HG03097 (cell line): ENCODE results near the gene ARHGEF10L.

ENCODE experiments used
- ATAC-seq: cut with Tn5 transposase; IDR thresholded peaks from one replicate; pipeline ENCODE4 v1.9.1; 2021; ENCODE audit not compliant: unreplicated experiment, low FRiP score

The ARHGEF10L gene

DNA sequence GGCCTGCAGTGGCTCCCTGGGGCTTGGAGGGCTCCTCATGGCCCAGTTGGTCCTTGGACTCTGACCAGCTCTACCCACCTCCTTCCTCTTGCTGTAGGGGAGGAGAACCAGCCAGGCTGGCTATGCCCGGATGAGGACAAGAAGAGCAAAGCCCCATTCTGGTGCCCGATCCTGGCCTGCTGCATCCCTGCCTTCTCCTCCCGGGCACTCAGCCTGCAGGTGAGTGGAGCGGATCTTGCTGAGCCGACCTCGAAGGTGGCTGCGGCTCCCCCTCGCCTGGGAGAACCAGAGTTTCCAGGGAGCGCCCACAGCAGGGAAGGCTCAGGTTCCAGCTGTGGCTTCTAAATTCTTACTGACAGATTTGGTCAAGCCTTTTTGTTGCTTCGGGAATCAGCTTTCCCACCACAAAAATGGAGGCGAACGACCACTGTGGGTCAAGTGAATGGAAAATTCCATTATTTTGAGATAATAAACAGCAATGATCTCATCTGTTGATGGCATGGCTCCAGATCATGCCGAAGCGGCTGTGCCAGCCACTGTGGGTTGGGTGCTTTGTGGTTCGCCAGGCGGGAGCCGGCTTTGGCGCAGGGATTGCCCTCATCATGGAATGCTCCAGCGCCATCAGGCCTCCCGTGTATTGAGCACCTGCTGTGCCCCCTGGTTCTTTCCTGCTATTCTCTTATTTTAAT lies 109.1 kb downstream of the ARHGEF10L start:
- ATAC-seq: no peak

DNA sequence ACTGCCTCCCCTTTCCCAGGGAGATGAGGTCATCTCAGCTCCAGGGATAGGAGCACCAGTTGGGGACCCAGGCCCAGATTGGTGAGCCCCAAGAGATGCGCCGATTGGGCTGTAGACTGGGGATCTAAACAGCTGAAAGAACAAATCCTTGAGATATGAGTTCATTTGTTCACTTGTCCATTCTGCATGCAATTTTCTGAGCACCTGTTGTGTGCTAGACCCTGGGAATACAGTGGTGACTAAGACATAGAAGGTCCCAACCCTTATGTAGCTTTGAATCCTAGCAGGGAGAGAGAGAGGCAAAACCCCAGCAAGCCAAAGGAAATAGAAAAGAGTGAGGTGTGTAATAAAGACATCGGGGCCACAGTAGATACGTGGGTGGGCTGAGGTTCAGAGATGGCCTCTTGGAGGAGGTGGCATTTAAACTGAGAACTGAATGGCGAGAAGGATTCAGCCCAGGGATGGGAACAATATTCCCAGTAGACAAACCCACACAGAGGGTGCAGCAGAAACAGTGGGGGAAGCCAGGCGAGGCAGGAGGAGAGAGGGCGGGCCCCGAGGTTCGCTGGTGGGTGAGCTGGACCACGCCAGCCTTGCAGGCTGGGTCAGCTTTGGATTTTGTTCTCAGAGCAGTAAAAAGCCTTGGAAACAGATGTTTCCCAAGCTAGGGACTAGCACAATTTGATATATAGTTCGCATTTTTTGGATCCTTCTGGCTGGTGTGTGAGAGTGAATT lies 110.0 kb downstream of the ARHGEF10L start:
- no peak for ATAC-seq

DNA sequence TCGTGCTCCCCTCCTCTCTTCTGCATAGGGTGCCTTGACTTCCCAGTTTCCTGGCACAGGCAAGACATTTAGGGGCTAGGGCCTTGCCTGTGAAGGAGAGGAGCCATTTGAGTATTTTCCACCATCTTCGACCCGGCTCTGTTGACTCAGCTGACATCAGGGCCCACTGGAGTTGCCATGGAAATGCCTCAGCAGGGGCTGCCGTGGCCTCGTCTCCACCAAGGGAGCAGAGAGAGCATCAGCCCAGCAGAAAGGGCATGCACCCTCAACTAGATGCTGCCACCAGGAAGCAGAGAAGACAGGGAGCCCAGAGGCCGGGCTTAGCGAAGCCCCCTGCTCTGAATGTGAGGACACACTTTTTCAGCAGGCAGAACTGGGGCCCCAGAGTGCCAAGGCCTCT lies 113.8 kb downstream of the ARHGEF10L start:
- ATAC-seq: no peak

DNA sequence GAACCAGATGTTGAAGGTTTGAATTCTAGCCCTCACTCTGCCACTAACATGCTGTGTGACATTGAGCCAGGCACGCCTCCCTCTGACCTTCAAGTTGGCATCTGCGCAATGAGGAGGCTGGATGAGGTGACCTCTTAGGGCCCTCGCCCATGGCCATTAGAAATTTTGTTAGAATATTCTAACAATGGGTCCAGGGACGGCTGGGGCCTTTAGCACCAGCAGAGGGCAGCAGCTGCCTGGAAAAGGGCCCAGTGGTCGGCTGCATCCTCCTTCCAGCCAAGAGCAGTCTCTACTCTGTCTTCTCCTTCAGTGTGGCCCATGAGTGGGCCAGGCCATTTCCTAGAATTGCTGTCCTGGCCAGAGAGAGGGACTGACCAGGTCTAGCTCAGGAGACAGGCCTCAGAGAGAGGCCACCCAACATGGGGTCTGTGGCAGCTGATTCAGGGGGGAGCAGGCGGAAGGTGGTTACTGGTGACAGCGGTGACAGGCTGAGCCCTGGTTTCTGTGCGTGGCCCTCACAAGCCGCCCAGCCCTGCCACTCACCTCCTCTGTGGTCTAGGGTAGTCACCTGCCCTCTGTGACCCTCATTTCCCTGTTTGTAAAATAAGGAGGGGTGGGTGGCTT lies 114.3 kb downstream of the ARHGEF10L start:
- ATAC-seq: no peak

DNA sequence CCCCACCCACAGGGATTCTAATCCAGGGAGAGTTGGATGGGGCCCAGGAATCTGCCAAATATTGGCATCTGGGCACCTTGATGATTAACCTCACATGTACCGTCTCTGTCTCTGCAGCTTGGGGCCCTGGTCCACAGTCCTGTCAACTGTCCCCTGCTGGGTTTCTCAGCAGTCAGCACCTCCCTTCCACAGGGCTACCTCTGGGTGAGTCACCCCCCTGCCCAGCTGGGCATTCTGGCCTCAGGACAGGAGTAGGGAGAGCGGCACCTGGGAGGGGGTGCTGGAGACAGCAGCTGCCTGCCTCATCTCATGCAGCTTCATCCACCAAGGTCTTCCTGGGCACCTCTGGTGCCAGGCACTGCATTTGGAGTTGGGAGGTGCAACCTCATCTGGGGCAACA lies 115.0 kb downstream of the ARHGEF10L start:
- no peak for ATAC-seq

DNA sequence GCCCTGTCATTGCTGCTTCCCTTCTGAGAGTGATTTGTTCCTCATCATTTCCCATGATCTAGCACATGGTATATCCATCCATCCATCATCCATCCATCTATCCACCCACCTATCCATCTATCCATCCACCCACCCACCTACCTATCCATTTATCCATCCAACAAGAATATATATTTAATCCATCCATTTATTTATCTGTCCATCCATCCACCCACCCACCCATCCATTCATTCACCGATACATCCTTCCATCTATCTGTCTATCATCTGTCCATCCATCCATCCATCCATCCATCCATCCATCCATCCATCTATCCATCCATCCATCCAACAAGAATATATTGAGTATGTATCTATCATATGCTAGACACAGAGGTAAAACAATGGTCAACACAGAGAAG lies 115.7 kb downstream of the ARHGEF10L start:
- no peak for ATAC-seq

DNA sequence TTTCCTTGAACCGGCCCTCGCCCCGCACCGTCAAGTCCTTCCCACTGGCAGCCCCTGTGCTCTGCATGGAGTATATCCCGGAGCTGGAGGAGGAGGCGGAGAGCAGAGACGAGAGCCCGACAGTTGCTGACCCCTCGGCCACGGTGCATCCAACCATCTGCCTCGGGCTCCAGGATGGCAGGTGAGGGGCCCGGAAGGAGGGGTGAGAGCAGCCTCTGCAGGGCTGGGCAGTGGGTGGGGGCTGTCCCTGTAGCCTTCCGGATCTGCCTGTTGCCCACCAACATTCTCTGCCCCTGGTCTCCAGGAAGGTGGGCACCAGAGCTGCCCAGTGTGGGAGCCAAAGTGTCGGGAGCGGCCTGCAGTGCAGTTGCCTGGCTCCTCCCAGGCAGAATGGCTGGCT lies 116.4 kb downstream of the ARHGEF10L start:
- no peak for ATAC-seq

DNA sequence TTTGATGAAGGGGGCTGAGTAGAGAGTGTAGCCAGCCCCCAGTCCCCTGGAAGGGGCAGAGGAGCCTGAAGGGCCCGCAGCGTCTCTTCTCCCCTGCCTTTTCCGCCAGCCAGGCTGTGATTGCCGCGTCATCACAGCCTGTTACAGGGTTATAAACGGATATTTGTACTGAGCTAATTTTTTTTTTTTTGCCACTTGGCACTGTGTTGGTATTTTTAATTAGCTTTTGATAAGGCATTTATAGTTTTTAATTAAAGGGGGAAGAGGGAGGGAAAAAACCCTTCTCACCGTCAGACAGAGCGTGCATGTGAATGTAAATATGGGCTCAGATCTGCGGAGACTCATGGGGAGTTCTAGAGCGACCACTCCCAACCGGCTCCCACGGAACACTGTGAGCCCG lies 117.9 kb downstream of the ARHGEF10L start:
- ATAC-seq: no peak

DNA sequence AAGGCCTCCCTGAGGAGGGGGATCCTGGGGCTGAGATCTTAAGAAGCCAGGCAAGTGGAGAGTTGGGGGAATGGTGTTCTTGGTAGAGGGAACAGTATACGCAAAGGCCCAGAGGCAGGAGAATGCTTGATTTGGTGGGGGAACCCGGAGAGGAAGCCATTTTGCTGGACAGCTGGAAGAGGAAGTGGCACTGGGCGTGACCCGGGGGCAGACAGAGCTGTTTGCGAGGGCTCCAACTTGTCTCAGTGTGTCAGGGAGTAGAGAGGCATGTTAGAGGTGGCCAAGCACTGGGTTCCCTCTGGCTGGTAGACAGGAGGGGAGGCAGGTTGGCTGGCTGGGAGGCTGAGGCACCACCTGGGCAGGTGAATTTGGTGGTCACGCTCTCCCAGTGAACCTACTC lies 119.3 kb downstream of the ARHGEF10L start:
- ATAC-seq: no peak

DNA sequence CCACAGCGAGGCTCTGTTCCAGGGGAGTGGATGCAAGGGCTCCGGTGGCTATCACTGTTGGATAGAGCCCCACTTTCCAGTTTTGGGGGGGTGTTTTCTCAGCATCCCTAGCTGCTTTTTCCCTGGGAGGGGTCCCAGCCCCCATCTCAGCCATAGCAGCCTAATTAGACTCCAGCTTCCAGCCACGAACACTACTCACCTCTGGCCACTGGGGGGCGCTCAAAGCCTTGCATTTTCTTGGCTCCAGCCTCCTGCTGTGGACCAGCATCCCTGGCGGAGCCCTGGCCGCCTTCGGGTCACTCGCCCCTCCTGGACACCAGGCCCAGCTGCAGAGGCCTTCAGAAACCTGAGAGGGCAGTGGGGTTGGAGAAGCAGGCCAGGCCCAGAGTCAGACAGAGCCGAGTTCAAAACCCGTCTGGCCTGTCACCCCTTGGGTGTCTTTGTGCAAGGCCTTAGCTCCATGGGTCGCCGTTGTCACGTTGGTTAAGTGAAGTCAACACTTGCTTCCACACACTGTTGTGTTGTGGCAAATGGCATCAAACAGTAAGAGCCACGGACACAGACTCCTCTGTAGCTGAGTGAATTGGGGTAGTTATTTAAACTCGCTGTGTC lies 122.2 kb downstream of the ARHGEF10L start:
- ATAC-seq: no peak

DNA sequence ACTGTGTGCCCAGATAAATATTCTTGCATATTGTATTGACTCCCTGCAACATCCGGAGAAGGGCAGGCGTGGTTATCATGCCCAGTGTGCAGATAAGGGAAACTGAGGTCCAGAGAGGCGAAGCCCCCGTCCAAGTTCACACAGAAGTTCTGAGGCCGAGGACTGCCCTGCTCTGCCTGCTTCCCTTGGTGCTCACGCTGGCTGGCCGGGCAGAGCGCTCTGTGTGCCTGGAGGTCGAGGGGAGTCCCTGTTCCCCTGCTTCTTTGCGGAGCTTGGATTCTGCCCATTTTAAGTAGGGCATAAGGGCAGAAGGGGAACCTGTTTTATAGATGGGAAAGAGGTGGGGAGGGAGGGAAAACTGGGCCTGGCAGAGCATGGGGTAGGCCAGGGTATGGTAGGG lies 122.8 kb downstream of the ARHGEF10L start:
- no peak for ATAC-seq

DNA sequence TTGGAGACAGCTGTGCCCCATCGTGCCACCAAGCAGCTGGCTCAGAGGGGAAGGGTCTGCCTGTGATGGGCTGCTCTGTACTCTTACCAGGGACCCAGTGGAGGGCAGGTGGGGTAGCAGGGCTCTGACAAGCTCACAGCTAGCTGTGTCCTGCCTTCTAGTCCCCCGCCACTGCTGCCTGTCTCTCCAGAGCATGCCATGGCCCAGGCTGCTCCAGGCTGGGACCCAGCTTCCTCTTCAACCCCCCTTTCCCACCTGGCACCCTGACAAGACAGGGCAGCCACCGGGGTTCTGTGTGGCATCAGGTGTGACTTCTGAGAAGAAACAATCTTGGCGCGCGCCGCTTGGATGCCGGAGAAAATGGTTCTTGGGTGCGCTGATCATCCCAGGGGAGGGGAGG lies 123.3 kb downstream of the ARHGEF10L start:
- ATAC-seq: no peak

DNA sequence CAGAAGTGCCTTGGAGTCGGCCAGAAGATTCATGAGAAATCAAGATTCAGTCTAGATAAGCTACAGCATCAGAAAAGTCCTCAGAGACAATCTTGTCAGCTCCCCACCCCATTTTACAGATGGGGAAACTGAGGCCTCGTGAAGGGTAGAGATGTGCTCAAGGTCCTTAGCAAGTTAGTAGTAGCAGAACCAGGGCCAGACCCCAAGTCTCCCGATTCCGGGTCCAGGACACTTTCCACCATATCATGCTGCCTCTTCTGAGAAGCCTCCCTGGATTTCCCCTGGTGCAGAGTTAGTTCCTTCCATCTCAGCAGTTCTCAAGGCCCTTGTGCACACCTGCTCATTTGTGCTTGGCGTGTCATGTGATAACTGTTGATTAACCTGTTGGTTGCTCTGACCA lies 124.1 kb downstream of the ARHGEF10L start:
- no peak for ATAC-seq

DNA sequence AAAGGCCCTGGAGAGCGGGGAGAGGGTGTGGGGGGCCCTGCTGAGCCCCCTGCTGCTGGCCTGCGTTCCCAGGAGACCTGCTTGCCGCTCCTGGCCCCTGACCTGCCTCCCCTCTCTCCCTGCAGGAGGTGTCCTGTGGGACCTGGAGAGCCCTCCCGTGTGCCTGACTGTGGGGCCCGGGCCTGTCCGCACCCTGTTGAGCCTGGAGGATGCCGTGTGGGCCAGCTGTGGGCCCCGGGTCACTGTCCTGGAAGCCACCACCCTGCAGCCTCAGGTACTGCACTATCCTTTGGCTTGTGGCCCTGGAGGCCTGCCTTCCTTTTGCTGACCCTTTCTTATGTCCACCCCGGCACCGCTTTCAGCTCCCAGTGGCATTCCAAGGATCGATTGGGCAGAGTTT lies 124.8 kb downstream of the ARHGEF10L start:
- ATAC-seq: no peak

DNA sequence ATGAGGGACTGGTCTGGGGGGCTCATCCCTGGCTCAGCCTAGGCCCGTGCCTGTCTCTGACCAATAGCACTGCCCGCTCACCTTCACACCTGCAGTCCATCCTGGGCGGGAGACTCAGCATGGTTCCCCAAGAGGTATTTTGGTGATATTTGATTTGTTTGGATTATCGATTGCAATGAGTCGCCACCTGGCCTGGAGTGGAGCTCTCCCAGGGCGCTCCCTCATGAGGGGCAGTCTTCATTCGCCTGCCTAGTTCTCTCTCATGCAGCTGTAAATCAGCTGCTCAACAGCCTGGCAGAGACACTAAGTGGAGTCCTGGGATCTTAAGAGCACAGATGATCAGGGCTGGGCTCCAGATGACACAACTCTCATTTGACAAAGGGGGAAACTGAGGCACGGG lies 125.6 kb downstream of the ARHGEF10L start:
- no peak for ATAC-seq

DNA sequence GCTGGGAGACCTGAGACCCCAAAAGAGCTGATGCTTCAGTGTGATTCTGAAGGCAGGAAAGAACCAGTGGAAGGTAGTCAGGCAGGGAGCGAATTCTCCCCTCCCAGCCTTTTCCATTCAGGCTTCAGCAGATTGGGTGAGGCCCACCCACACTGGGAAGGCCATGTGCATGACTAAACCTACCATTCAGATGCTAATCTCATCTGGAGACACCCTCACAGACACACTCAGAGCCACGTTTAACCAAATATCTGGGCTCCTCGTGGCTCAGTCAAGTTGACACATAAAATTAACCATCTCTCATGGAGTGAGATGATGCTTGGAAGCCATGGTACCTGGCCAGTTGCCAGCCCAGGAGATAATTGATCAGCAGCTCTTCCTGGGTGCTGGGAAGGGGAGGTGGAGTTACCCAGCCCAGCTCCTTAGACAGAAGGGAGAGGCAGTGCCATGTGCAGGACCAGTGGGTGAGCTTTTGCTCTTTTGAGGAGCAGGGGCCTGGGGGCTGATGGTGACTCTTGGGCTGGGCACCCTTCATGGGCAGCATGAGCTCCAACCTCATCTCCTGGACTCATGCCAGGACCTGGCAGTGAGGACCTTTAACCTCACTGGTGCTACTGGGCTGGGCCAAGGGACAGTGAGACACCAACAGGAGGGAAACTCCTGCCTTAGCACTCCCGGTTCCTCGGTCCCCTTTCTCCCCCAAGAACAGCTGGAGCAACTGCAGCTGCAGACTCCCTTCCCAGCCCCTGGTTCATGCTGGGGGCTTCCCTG lies 126.6 kb downstream of the ARHGEF10L start:
- no peak for ATAC-seq

DNA sequence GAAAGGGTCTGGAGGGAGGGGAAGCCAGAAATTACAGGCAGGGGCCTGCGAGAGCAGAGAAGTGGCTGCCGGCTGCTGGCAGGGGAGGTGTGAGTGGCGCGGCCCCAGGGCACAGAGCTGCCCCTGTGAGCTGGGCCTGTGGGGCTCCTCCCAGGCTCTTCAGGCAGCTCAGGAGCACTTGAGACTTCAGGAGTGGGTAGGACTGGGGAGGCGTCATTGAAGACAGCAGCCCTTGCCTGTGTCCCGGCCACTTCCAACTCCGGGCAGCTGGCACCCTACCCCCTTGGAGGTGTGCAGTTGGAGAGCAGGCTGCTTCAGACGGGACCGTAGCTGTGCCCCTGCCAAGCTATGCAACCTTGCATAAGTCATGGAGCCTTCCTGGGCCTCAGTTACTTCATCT lies 128.1 kb downstream of the ARHGEF10L start:
- ATAC-seq: no peak

DNA sequence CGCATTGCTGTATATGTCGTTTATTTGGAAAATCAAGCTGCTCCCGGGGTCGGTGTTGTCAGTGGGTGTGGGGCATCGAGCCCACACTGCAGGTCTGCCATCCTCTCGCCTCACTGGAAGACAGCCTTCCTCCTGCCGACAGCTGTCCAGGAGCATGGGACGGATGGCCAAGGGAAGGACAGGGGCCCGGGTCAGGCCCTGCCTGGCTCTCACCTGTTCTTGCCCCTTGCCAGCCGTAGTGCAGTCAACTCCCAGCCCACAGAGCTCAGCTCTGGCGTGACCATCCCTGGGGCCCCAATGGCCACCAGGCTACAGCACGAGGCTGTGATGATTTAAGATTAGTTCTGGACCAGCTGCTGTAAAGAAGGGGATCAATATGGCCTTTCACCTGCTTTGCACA lies 128.7 kb downstream of the ARHGEF10L start:
- no peak for ATAC-seq

DNA sequence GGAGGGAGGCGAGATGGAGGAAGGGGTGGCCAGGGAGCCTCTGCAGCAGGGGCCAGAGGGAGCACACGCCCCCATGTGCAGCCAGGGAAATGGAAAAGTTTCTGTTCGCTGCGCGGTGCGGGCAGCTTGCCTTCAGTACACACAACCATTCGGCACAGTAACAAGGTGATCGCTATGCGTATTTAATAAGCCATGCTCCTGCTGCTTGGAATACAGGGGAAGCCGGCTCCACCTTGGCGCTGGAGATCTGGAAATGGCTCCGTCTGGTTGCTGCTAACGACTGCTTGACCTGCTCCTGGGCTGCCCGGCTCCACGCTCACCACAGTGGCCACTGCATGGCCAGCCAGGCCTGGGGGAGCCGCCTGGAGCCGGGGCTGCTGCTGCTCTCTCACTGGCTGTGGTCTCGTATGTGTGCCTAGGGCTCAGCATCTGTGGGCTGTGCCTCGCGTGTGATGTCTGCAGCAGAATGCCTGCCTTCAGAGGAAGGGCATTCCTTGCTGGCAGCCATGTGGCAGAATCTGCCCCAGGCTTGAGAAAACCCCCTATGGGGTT lies 129.2 kb downstream of the ARHGEF10L start:
- no peak for ATAC-seq

DNA sequence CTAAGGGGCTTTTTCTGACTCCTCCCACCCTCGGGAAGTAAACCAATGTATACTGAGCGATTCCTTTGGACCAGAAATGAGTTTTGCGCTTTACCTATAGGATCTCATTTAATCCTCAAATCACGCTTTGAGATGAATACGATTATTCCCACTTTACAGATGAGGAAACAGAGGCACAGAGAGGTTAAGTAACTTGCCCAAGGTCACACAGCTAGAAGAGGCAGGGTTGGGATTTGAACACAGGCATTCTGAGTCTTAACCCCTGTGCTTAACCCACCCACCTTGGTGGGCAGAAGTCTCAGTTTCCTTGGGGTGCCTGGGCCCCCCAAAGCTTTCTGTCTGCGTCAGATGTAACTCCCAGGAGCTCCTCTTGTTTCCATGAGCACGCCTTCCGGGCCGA lies 129.8 kb downstream of the ARHGEF10L start:
- no peak for ATAC-seq
